Umbilical cord (tissue), 2 donors: ENCODE results near the gene ASB1. TPM values are rescaled to one million over a fixed set of nuclear protein-coding genes. Genes with fewer than 3 reads are reported as not detected.

ENCODE experiments used
- DNase-seq: peaks from one replicate; pipeline ENCODE4 v3.0.0-alpha.2; 2015; ENCODE audit warnings: low spot score
- total RNA-seq: library from RNA; depleted of rRNA; stranded (reverse); fragments of >200 nt; gene quantifications from one replicate; pipeline ENCODE4 v1.2.3, GENCODE V29; 2014; ENCODE audit warnings: low replicate concordance; ENCODE audit not compliant: insufficient read depth

Gene ASB1
- total RNA-seq, 1 donor from 2014 or later, result 20.7 TPM

DNA sequence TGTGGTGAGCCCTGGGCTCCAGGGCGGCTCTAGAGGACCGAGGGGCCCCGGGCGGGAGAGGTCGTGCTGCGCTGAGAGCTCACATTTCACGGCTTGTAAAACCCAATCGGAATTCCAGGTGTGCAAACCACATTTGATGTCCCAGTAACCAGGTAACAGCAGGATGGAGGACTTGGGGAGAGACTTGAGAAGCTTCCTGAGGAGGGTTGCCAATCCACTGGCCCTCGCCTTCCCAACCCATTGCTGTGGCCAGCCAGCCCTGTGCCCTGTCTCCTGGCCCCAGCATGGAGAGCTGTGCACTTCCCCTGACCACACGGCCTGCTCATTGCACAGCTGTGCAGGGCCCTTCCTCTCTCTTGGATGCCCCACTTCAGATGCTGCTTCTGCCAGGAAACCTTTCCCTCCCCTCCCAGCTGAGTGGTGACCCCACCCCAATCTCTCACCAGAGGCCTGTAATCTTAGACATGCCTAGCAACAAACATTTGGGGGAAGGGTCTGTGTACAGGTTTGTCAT is 39.6 kb downstream of the ASB1 start:
- peak; percentile 12 for DNase-seq

DNA sequence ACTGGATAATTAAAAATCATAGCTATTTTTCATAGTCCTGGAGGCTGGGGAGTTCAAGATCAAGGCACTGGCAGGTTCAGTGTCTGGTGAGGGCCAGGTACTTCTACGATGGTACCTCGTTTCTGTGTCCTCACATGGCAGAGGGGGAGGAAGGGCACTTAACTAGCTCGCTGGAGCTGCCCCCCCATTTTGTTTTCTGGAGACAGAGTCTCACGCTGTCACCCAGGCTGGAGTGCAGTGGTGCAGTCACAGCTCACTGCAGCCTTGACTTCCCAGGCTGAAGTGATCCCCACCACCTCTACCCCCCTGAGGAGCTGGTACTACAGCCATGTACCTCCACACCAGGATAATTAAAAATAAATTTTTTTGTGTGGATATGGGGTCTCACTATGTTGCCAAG is 40.3 kb downstream of the ASB1 start:
- DNase-seq, result no peak

DNA sequence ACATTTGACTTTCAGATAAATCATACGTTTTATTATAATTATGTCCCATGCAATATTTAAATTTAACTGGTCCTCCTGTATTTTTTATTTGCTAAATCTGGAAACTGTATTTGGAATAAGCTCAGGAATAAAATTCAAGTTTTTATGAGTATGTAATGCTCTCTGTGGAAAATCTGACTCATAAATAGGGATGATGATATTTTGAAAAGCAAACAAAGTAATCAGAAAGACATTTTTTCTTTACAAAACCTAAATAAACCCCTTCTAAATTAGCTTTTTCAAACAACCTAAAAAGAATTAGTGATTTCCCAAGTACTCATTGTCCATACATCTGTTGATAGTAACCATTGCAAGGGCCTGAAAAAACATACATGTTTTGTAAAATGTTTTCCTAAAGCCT is 41.1 kb downstream of the ASB1 start:
- no peak for DNase-seq

DNA sequence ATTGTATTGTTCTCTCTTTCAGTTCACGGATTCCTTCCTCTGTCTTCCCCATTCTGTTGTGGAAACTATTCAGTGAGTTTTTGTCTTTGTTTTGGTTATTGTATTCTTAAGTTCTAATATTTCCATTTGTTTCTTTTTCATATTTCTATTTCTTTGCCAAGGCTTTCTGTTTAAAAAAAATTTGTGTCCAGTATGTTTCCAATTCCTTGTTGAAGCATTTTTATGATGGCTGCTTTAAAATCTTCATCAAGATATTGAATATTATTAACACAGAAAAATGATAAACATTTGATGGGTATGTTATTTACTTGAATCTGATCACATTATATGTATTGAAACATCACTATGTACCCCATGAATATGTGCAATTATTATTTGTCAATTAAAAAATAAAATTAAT is 42.4 kb downstream of the ASB1 start:
- DNase-seq, result no peak

DNA sequence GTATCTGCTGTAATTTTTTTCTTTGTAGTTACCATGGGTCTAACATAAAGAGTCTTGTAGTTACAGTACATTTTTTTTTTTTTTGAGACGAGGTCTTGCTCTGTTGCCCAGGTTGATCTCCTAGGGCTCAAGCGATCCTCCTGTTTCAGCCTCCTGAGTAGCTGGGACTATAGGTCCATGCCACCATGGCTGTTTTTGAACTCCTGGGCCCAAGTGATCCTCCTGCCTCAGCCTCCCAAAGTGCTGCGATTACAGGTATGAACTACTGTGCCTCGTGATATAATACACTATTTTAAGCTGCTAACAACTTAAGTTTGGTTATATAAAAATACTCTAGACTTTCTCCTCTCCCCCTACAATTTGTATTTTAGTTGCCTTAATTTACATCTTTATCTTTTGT is 46.3 kb downstream of the ASB1 start:
- no peak for DNase-seq

DNA sequence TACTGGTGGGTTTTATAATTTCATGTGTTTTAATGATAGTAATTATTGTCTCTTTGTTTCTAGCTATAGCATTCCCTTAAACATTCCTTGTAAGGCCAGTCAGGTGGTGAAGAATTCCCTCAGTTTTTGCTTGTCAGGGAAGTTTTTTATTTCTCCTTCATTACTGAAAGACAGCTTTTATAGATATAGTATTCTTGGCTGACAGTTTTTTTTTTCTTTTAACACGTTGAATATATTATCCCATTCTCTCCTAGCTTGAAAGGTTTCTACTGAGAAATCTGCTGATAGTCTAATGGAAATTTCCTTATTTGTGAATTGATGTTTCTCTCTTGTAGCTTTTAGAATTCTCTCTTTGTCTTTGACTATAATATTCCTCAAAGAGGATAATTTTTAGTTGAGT is 46.8 kb downstream of the ASB1 start:
- DNase-seq, result no peak

DNA sequence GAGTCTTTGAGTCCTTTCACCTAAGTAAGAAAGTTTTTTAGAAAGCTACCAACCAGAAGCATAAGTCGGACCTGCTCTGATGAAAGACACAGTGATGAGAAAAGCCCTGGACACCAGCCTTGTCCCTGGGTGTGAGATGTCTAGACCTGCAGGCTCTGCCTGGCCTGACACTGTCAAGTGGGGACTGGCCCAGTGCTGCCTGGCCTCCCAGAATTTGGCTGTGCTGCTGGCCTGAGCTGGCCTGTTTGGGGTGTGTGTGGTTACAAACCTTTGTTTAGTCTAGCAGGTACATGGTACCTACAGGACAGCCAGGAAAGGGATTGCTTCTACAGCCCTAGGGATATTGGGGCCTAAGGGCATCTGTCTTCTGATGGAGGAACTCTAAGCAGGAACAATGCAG is 48.3 kb downstream of the ASB1 start:
- no peak for DNase-seq

DNA sequence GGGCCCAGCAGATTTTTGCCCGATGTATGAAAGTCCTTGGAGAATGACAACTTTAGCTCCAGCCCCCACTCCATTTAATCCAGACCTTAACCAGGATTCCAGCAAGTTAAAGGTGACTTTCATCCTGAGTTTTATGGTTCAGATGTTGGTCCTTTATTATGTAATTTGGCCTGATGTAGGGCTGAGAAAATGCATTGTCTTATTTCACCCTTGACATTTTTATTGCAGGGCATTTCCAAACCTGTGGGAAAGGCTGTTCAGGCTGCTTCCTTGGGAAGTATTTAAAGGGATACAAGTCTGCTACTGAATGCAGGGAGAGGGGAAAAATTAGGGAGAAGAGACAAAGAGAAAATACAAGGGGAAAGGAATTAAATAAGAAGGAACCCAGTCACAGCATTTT is 48.8 kb downstream of the ASB1 start:
- peak; percentile 21 for DNase-seq

DNA sequence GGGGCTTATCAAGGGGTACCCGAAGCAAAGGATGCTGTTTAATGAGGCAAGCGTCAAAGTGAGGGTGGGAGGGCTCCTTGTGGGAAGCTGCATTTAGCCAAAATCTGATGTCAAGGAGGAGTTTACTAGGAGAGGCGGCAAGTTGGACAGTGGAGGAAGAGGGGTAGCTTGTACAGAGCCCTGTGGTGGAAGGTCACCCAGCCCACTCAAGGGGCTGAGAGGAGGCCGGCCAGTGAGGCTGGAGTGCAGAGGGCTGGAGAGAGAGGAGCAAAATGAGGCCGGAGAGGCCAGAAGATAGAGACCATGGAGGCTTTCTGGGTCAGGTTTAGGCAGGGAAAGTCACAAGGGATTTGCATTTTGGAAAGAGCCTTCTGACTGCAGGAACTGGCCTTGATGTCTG is 49.5 kb downstream of the ASB1 start:
- no peak for DNase-seq

DNA sequence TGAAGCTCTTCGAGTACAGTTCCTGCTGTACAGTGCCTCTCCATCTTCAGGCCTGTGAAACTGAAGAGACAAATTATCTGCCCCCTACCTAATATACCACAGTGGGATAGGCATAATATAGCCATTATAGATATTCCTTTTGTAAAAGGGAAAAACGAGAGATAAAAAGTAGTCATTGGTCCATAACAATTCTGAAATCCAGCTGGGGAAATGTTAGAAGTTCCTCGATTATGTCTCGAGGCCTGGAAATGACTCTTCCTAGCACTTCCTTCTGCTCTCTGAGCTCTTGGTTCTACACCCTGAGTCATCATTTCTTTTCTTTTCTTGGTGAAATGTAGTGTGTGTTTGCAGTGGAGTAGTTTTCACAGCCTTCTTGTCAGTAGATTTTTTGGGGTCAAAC is 51.5 kb downstream of the ASB1 start:
- DNase-seq, result no peak

DNA sequence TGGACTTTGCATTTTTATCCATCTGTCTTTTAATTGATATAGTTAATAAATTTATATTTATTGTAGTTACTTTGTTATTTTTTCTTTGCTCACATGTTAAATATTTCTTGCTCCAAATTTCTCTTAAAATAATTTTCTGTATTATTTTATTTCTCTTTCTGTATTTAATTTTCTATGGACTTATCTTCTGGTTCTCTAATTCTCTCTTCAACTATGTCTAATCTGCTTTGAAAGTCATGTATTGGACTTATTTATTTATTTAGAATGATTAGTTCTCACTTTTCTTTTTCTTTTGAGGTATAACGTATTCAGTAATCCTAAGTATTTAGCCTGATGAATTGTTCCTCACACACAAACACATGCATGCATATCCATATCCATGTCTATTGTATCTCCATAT is 53.1 kb downstream of the ASB1 start:
- DNase-seq, result no peak

DNA sequence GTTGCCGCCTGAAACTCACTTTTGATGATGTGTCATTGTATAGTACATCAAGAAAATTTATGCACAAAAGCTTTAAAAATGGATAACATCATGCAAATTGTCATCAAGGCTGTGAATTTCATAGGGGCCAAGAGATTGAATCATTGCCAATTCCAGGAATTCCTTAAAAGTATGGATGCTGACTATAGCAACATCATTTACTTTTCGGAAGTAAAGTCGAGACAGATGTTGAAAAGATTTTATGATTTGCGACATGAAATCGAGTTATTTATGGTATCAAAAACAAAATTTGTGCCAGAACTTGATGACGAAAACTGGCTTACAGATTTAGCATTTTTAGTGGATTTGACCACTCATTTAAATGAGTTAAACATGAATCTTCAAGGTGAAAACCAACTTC is 56.3 kb downstream of the ASB1 start:
- DNase-seq, result no peak

DNA sequence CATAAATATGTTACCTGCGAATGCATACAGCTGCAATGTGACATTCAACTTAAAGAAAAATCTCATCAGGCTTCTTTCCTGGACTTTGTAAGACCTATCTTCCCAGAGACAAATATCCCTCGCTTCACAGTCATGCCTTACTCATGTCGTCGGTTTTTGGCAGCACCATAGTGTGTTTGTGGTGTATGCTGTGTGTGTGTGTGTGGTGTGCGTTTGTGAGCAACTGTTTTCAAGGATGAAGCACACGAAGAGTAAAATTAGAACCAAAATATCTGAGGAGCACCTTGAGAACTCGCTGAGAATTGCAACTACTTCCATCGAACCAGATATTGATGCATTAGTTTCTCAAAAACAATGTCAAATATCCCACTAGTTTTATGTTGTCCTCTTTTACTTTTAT is 56.9 kb downstream of the ASB1 start:
- DNase-seq, result no peak

DNA sequence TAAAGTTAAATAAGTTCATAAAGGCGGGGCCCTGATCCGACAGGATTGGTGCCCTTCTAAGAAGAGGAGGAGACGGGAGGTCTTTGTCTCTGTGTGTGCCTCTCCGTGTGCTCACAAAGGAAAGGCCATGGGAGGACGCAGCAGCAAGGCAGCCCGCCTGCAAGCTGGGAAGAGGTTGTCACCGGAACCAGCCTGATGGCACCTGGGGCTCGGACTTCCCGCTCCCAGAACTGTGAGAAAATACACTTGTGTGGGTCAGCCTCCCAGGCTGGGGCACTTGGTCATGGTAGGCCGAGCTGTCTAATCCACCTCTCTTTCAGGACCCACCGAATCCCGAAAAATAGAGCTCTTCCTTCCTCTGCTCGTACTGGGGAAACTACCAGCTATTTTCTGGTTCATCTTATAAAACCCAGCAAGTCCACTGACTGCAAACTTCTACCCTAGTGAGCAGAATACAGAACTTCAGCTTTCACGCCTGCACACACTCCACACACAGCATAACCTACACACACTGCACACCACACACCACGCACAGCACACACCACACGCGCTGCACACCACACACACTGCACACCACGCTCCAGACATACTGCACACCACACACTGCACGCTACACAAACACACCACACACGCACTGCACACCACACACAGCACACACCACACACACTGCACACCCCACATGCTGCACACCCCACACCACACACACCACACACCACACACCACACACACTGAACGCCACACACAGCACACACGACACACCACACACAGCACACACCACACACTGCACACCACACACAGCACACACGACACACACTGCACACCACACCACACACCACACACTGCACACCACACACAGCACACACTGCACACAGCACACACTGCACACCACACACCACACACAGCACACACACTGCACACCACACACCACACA is 58.1 kb downstream of the ASB1 start:
- DNase-seq, result no peak

DNA sequence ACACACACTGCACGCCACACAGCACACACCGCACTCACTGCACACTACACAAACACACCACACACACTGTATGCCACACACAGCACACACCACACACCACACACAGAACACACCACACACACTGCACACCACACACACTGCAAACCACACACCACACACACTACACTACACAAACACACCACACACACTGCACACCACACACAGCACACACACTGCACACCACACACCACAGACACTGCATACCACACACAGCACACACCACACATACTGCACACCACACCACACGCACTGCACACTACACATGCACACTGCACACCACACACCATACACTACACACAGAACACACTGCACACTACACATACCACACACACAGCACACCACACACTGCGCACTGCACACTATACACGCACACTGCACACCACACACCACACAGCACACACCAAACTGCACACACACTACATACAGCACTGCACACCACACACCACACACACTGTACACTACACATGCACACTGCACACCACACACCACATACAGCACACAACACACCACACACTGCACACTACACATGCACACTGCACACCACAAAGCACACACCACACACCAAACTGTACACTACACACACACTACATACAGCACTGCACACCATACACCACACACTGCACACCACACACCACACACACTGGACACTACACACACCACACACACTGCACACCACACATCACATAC is 59.6 kb downstream of the ASB1 start:
- no peak for DNase-seq

DNA sequence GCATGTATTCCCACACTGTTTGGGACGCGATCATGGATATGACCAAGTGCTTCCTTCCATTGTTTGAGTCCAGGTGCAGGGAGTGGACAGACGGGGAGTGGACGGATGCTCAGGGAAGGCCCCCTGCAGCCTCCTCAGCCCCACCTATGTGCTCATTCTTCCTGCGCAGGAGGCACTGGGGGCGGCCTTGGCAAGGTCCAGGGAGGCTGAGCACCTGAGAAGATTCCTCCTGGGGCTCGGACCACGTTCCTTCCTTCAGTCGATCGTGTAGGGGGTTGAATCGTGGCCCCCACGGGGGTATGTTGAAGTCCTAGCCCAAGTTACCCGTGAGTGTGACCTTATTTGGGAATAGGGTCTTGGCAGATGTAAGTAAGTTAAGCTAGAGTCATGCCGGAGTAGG is 60.4 kb downstream of the ASB1 start:
- no peak for DNase-seq

DNA sequence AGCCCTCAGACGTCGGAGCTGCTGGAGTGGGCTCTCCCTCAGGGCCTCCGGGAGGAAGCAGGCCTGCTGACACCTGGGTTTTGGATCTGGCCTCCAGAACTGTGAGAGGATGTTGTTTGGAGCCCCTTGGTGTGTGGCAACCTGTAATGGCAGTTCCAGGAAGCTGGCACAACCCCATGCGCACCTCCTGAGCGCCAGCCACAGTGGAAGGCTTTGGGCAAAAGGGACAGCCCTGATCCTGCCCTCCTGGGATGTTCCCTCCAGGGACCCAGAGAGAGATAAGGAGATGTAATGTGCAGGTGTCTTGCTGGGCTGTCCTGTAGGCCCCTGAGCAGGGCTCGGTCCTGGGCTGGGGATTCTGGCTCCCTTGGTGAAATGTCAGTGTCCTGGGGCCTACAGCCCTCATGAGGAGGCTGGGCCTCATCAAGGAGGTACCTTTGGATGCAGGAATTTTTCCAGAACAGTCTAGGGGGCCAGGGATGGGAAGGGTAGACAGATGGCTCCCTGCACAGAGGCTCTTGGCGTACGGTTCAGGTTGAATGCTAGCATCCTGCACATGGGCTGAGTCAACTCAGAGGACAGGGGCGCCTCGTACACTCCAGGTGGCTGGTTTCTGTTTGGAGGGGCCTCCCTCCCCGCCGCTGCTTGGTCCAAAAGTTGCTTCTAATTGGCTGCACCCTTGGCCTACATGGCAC is 61.1 kb downstream of the ASB1 start:
- no peak for DNase-seq

DNA sequence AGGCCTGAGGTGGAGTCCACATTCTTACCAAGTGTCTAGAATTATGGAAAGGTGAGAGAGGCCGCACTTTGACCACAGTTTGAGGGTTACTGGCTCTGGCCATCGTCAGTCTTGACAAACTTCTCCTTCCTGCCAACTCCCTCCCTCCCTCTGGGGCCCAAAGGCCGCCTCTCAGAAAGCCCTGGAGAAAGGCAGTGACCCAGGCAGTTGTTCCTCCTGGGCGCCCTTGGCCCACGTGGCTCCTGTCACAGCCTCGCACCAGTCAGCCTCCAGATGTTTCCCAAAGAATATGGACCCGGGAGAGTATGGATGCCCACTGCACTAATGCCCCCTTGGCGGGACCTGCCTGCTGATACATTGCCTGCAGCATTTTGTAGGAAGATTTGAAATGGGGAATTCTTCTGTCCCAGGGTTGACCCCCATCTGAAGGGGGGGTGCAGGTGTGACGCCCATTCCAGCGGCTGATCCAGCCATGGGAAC is 61.7 kb downstream of the ASB1 start:
- DNase-seq, result no peak

DNA sequence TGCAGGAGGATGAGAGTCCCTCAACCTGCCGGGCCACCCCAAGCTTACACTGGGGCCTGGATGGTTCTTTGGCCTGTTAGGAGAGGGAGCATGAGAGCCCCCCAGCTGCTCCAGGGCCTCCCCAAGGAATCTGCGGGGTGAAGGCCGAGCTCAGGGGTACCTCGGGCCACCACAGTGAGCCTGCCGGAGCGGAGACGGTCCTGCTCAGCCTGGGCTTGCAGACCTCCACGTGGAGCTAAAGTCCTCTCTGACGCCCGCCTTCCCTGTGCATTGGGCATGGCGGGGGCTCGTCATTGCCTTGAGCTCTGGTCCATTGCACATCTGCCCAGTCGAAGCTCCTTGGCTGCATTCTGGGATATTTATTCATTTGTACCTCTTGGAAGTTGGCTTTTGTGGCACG is 62.7 kb downstream of the ASB1 start:
- DNase-seq, result no peak

DNA sequence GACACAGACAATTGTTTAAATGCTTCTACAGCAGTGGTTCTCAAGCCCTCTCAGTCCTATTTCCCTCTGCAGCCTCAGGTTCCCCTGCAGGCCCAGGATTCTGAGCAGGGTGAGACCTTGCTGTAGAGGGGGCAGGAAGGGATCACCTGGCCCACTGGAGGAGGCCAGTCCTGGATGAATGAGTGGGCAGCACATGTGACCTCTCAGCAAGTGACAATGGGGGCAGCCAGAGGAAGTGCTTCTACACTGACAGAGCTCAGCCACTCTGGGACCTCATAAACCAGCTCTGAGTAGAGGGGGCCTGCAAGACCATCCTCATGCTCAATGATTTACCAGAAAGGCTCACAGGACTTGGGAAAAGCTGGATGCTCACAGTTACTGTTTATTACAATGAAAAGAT is 63.2 kb downstream of the ASB1 start:
- DNase-seq, result no peak

DNA sequence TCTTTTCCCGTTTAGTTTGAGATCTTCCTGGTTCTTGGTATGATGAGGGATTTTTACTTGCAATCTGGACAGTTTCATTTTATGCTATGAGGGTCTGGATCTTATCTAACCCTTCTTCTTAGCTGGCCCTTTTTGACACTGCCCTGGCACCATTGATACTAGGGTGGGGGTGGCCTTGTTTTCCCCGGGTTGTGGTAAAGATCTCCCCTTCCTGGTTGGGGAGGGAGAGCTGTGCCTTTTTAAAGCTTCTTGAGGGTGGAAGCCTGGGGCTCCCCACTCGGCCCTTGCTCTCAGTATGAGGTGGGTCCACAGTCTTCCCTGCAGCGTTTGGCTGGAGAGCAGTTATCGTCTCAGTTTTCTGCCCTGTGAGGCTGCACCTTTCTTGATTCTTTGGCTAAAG is 66.1 kb downstream of the ASB1 start:
- DNase-seq, result peak; percentile 73

DNA sequence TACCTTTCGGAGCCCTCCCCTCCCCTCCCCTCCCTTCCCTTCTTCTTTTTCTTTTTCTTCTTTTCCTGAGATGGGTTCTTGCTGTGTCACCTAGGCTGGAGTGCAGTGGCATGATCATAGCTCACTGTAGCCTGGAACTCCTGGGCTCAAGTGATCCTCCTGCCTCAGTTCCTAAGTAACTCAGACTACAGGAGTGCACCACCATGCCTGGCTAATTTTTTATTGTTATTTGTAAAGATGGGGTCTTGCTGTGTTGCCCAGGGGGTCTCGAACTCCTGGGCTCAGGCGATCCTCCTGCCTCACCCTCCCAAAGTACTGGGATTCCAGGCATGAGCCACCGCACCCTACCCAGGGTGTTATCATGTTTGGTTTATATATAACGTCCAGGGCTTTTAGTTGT is 66.7 kb downstream of the ASB1 start:
- no peak for DNase-seq
